Sigmoid colon (tissue), 4 donors: Measurements from ENCODE around the gene CDKN2AIPNL.
"Not testable (repeated sequence)": the region's sequence is repeated elsewhere in the genome, so short reads cannot be mapped to it uniquely, and the experiment has no call there.

Experiments
- CTCF ChIP-seq, 4 experiments: fragments of 450-650 bp in 3 of 4; fragments of 200-600 bp in 1 of 4; IDR thresholded peaks; one replicate each; pipeline ENCODE4 v1.5.1; 2016 to 2019; ENCODE audit warnings: antibody characterized with exemption in 4 of 4, mild to moderate bottlenecking in 3 of 4, moderate library complexity in 2 of 4
- EP300 ChIP-seq, 4 donors: sonication (generic); formaldehyde crosslinking; IDR thresholded peaks; one replicate each; pipeline ENCODE4 v1.6.1; 2017; ENCODE audit warnings: antibody characterized with exemption in 4 of 4
- POLR2A ChIP-seq, 2 donors: fragments of 450-650 bp; IDR thresholded peaks; one replicate each; pipeline ENCODE4 v1.6.1; 2016; ENCODE audit warnings: antibody characterized with exemption in 2 of 2, mild to moderate bottlenecking in 2 of 2, moderate library complexity in 2 of 2

- not testable (repeated sequence) for TF ChIP-seq CTCF, POLR2A, EP300 (IDR thresholded peaks at IDR 0.05)
These were observed 38.0 kb downstream of the CDKN2AIPNL start for GRCh38 chr5:134373633-134374032.
